ENCODE measurements around the gene CHCHD1. TPM values are rescaled to one million over a fixed set of nuclear protein-coding genes. Genes with fewer than 3 reads are reported as not detected.

CHCHD1 gene
- total RNA-seq, 1 donor from 2014 or later, result 25.3 TPM

DNA sequence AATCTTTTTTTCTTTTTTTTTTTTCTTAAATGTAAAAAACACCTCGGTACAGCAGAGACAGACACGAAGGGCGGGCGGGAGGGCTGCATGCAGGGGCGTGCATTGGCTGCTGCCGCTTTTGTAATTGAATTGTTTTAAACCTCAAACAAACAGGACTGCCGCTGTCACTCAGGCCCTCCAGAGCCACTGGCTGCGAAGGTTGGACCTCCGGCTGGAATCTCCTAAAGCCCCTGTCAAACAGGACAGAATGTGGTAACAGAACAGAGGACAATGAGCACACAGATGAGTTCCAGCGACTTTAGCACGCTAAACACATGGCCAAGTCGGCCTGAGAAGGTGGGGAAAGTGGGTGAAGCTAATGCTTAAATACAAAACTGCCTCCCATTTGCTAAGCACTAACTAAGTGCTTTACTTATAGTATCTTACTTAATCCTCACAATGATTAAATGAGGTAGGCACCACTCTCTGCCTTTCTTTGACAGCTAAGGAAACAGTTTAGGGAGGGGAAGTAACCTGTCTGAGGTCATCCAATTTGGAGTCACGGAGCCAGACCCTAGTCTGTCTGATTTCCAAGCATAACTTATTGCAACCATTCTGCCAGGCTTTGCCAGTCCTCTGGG is 32.5 kb downstream of the CHCHD1 start:
- Histone ChIP-seq H3K4me2 (ENCODE audit: low read length) (no peak overlapping the region), H3K9ac (ENCODE audit: low read length) (no peak overlapping the region), H3K79me2 (ENCODE audit: insufficient read depth, low read length) (peaks cover 6% of the 10 kb centered on the region), H3K27me3 (ENCODE audit: insufficient read depth, low read length) (no peaks in the 10 kb centered on the region), H3K4me1 (ENCODE audit: insufficient read depth, low read length) (peaks cover 19% of the 10 kb centered on the region), H3K9me3 (ENCODE audit: insufficient read depth, low read depth, low read length) (no peaks in the 10 kb centered on the region), H2AFZ (ENCODE audit: low read depth, low read length) (no peak overlapping the region), H3K36me3 (ENCODE audit: insufficient read depth, low read length) (peaks cover 4% of the 10 kb centered on the region), H4K20me1 (ENCODE audit: insufficient read depth, low read length) (peaks cover 5% of the 10 kb centered on the region), H3K27ac (ENCODE audit: low read depth, low read length) (no peak overlapping the region), H3K4me3 (ENCODE audit: insufficient read depth, low read depth, low read length) (no peak overlapping the region)
- DNase-seq (ENCODE audit: low read depth) (no peak), FAIRE-seq (no peak)
- Mint-ChIP-seq H3K27ac (ENCODE audit: unreplicated experiment) (no peak overlapping the region), H3K9me3 (ENCODE audit: unreplicated experiment) (no peaks in the 10 kb centered on the region), H3K36me3 (ENCODE audit: low read depth, unreplicated experiment) (peaks cover 20% of the 10 kb centered on the region), H3K4me3 (ENCODE audit: unreplicated experiment) (no peak overlapping the region), H3K27me3 (ENCODE audit: low read depth, unreplicated experiment) (no peaks in the 10 kb centered on the region), H3K4me1 (ENCODE audit: low read depth, unreplicated experiment) (peaks cover 10% of the 10 kb centered on the region)
- TF ChIP-seq CTCF (IDR thresholded peaks at IDR 0.05; ENCODE audit: insufficient read depth, low read depth, low read length) (no peak), EZH2 (IDR thresholded peaks at IDR 0.05; ENCODE audit: insufficient read depth, low read length) (no peak)

DNA sequence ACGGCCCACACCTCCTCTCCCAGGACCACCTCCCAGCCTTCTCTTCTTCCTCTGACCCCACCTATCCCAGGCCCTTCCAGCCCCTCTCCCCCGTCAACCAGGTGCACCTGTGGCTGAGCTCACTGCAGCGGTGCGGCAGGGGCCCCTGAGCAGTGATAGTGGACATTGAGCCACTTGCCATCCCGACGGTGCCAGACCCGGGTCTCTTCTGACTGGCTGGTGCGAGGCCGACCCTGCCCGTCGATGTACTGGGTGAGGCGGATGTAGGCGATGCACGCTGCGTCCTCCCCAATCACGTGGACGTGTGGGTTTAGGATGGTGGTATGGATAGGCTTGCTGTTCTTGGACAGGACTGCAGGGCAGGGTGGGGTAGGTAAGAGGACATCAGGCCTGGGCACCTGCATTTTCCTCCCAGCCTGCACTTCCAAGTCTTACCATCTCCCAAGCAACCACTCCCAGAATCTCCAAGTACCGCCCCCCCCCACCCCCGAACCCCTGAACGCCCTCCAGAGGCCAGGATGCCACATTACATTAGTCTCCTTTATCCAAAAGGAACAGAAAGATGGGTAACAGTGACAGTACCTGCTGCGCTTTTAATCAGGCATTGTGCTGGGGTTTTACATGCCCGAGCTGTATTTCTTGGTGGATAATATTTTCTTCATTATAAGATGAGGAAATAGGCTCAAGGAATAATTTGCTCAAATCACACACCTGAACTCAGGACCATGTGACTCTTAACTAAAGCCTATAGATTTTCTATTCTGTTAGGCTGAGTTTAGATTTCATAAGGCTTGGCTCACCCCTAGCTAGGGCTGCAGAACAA is 33.3 kb downstream of the CHCHD1 start:
- Histone ChIP-seq H3K4me3 (ENCODE audit: insufficient read depth, low read depth, low read length) (no peak overlapping the region), H3K27ac (ENCODE audit: low read depth, low read length) (no peak overlapping the region), H3K9me3 (ENCODE audit: insufficient read depth, low read depth, low read length) (no peaks in the 10 kb centered on the region), H3K4me1 (ENCODE audit: insufficient read depth, low read length) (peaks cover 26% of the 10 kb centered on the region), H3K79me2 (ENCODE audit: insufficient read depth, low read length) (peaks cover 6% of the 10 kb centered on the region), H3K9ac (ENCODE audit: low read length) (peak overlapping the region; percentile 5), H3K36me3 (ENCODE audit: insufficient read depth, low read length) (peaks cover 4% of the 10 kb centered on the region), H3K27me3 (ENCODE audit: insufficient read depth, low read length) (no peaks in the 10 kb centered on the region), H3K4me2 (ENCODE audit: low read length) (no peak overlapping the region), H4K20me1 (ENCODE audit: insufficient read depth, low read length) (peaks cover under 1% of the 10 kb centered on the region), H2AFZ (ENCODE audit: low read depth, low read length) (no peak overlapping the region)
- Mint-ChIP-seq H3K4me1 (ENCODE audit: low read depth, unreplicated experiment) (peaks cover 11% of the 10 kb centered on the region), H3K4me3 (ENCODE audit: unreplicated experiment) (peak overlapping the region; percentile 11), H3K36me3 (ENCODE audit: low read depth, unreplicated experiment) (peaks cover 20% of the 10 kb centered on the region), H3K27me3 (ENCODE audit: low read depth, unreplicated experiment) (no peaks in the 10 kb centered on the region), H3K27ac (ENCODE audit: unreplicated experiment) (no peak overlapping the region), H3K9me3 (ENCODE audit: unreplicated experiment) (no peaks in the 10 kb centered on the region)
- FAIRE-seq, result no peak
- DNase-seq (ENCODE audit: low read depth), result no peak
- TF ChIP-seq CTCF (IDR thresholded peaks at IDR 0.05; ENCODE audit: insufficient read depth, low read depth, low read length) (no peak), EZH2 (IDR thresholded peaks at IDR 0.05; ENCODE audit: insufficient read depth, low read length) (no peak)

DNA sequence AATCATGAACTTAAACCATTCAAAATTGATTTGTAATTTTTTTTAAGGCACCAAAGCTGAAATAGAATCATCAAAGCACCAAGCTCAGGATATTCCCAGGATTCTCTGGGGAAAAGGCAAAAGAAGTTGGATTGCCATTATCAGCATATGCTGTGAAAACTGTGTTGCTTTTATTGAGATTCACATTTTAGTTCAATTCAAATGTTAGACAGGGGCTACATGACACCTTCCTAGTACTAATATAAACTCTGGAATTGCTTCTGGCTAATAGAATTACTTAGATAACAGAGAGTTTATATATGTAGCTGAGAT is 33.8 kb downstream of the CHCHD1 start:
- Histone ChIP-seq H3K9me3 (ENCODE audit: insufficient read depth, low read depth, low read length) (no peaks in the 10 kb centered on the region), H3K27me3 (ENCODE audit: insufficient read depth, low read length) (no peaks in the 10 kb centered on the region), H3K36me3 (ENCODE audit: insufficient read depth, low read length) (peaks cover 4% of the 10 kb centered on the region), H3K4me1 (ENCODE audit: insufficient read depth, low read length) (peaks cover 22% of the 10 kb centered on the region), H3K27ac (ENCODE audit: low read depth, low read length) (peak overlapping the region; percentile 32), H3K9ac (ENCODE audit: low read length) (peak overlapping the region; percentile 5), H3K79me2 (ENCODE audit: insufficient read depth, low read length) (peaks cover 2% of the 10 kb centered on the region), H3K4me3 (ENCODE audit: insufficient read depth, low read depth, low read length) (no peak overlapping the region), H2AFZ (ENCODE audit: low read depth, low read length) (no peak overlapping the region), H3K4me2 (ENCODE audit: low read length) (peak overlapping the region; percentile 23), H4K20me1 (ENCODE audit: insufficient read depth, low read length) (no peaks in the 10 kb centered on the region)
- peaks cover 17% of the 10 kb centered on the region for H3K36me3 Mint-ChIP-seq (ENCODE audit: low read depth, unreplicated experiment)
- peak overlapping the region; percentile 29 for H3K4me3 Mint-ChIP-seq (ENCODE audit: unreplicated experiment)
- H3K9me3 Mint-ChIP-seq (ENCODE audit: unreplicated experiment), result no peaks in the 10 kb centered on the region
- H3K27me3 Mint-ChIP-seq (ENCODE audit: low read depth, unreplicated experiment), result no peaks in the 10 kb centered on the region
- FAIRE-seq, result no peak
- no peak for DNase-seq (ENCODE audit: low read depth)
- peak overlapping the region; percentile 83 for H3K27ac Mint-ChIP-seq (ENCODE audit: unreplicated experiment)
- no peak for TF ChIP-seq CTCF (IDR thresholded peaks at IDR 0.05; ENCODE audit: insufficient read depth, low read depth, low read length)
- TF ChIP-seq EZH2 (IDR thresholded peaks at IDR 0.05; ENCODE audit: insufficient read depth, low read length), result no peak
- peaks cover 9% of the 10 kb centered on the region for H3K4me1 Mint-ChIP-seq (ENCODE audit: low read depth, unreplicated experiment)
